ENCODE measurements around the gene PPP1R26. TPM values are rescaled to one million over a fixed set of nuclear protein-coding genes. Genes with fewer than 3 reads are reported as not detected.

The PPP1R26 gene
- total and polyA plus RNA-seq, 9 of the 15 experiments (the other 6 are each of a cell fraction or from before 2014, with no cell fraction given): 0.77 to 26.8 (median 9.3) TPM

DNA sequence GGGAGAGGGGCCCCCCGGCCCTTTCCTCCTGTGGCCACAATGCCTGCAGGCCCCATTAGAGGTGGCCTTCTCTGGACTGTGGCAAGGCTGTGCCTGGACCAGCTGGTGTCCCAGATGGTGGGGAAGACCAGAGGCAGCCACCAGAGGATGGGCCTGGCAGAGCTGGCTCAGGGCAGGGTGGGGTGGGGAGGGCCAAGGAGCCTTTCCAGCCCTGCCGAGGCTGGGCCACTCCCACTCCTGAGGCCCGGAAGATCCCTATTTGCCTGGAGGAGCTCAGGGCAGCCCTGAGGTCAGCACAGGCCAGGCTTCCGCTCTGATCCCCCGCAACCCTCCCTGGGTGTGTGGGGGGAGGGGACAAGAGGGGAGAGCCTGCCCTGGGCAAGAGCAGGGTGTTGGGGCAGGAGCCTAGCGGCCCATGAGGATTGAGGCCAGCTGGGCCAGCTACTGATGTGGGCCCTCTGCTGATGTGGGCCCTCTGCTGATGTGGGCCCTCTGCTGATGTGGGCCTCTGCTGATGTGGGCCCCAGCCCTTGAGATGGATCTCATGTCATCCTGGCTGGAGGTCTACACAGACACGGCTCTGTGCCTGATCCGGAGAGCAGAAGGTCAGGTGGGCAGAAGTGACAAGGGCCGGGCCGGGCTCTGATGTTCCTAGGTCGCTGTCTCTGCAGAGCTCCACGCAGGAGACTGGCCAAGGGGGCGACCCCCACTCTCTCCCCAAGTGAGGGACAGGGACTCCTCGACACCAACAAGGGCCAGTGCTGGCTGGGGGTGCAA, 26.9 kb downstream of the PPP1R26 start (continued):
- TF ChIP-seq, protein P1, sequence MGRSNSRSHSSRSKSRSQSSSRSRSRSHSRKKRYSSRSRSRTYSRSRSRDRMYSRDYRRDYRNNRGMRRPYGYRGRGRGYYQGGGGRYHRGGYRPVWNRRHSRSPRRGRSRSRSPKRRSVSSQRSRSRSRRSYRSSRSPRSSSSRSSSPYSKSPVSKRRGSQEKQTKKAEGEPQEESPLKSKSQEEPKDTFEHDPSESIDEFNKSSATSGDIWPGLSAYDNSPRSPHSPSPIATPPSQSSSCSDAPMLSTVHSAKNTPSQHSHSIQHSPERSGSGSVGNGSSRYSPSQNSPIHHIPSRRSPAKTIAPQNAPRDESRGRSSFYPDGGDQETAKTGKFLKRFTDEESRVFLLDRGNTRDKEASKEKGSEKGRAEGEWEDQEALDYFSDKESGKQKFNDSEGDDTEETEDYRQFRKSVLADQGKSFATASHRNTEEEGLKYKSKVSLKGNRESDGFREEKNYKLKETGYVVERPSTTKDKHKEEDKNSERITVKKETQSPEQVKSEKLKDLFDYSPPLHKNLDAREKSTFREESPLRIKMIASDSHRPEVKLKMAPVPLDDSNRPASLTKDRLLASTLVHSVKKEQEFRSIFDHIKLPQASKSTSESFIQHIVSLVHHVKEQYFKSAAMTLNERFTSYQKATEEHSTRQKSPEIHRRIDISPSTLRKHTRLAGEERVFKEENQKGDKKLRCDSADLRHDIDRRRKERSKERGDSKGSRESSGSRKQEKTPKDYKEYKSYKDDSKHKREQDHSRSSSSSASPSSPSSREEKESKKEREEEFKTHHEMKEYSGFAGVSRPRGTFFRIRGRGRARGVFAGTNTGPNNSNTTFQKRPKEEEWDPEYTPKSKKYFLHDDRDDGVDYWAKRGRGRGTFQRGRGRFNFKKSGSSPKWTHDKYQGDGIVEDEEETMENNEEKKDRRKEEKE (IDR thresholded peaks at IDR 0.05; ENCODE audit: borderline replicate concordance in 1 of 2, control insufficient read depth in 1 of 2, low read depth in 2 of 2, low read length in 1 of 2): no peak
- no peak for TF ChIP-seq PPARD (CRISPR knock-in tag; IDR thresholded peaks at IDR 0.05)
- TF ChIP-seq PML (IDR thresholded peaks at IDR 0.05; ENCODE audit: low read length): no peak
- TF ChIP-seq, protein P2, sequence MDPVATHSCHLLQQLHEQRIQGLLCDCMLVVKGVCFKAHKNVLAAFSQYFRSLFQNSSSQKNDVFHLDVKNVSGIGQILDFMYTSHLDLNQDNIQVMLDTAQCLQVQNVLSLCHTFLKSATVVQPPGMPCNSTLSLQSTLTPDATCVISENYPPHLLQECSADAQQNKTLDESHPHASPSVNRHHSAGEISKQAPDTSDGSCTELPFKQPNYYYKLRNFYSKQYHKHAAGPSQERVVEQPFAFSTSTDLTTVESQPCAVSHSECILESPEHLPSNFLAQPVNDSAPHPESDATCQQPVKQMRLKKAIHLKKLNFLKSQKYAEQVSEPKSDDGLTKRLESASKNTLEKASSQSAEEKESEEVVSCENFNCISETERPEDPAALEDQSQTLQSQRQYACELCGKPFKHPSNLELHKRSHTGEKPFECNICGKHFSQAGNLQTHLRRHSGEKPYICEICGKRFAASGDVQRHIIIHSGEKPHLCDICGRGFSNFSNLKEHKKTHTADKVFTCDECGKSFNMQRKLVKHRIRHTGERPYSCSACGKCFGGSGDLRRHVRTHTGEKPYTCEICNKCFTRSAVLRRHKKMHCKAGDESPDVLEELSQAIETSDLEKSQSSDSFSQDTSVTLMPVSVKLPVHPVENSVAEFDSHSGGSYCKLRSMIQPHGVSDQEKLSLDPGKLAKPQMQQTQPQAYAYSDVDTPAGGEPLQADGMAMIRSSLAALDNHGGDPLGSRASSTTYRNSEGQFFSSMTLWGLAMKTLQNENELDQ (CRISPR knock-in tag; IDR thresholded peaks at IDR 0.05; ENCODE audit: borderline replicate concordance): no peak
- TF ChIP-seq, protein P3, sequence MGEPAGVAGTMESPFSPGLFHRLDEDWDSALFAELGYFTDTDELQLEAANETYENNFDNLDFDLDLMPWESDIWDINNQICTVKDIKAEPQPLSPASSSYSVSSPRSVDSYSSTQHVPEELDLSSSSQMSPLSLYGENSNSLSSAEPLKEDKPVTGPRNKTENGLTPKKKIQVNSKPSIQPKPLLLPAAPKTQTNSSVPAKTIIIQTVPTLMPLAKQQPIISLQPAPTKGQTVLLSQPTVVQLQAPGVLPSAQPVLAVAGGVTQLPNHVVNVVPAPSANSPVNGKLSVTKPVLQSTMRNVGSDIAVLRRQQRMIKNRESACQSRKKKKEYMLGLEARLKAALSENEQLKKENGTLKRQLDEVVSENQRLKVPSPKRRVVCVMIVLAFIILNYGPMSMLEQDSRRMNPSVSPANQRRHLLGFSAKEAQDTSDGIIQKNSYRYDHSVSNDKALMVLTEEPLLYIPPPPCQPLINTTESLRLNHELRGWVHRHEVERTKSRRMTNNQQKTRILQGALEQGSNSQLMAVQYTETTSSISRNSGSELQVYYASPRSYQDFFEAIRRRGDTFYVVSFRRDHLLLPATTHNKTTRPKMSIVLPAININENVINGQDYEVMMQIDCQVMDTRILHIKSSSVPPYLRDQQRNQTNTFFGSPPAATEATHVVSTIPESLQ (CRISPR knock-in tag; IDR thresholded peaks at IDR 0.05): no peak
- no peak for TF ChIP-seq CHD1 (IDR thresholded peaks at IDR 0.05; ENCODE audit: low read length)
- TF ChIP-seq FOXP1 (CRISPR knock-in tag; IDR thresholded peaks at IDR 0.05): no peak
- TF ChIP-seq TBL1XR1 (IDR thresholded peaks at IDR 0.05; ENCODE audit: low read length in 2 of 2): no peak
- no peak for TF ChIP-seq HBP1 (CRISPR knock-in tag; IDR thresholded peaks at IDR 0.05)
- peak; percentile 78 for TF ChIP-seq GABPA (tag; conservative IDR thresholded peaks at IDR 0.05; ENCODE audit: low read depth)
- TF ChIP-seq ZFX (CRISPR knock-in tag; IDR thresholded peaks at IDR 0.05): peak; percentile 85
- no peak for TF ChIP-seq TGIF2 (CRISPR knock-in tag; IDR thresholded peaks at IDR 0.05)
- no peak for TF ChIP-seq IFI16 (CRISPR knock-in tag; IDR thresholded peaks at IDR 0.05)
- peak; percentile 20 for TF ChIP-seq FIP1L1 (IDR thresholded peaks at IDR 0.05; ENCODE audit: low read depth, low read length, poor library complexity, severe bottlenecking)
- no peak for TF ChIP-seq SETDB1 (IDR thresholded peaks at IDR 0.05; ENCODE audit: low read length)

Measured in K562 (cell line).